GM23338 (cell line): ENCODE measurements around the gene SP5. TPM values are rescaled to one million over a fixed set of nuclear protein-coding genes. Genes with fewer than 3 reads are reported as not detected.

Experiments used
- ATAC-seq: fragments of 200-7000 bp; cut with Tn5 transposase; 3 replicates; pipeline ENCODE4 v1.9.1; 2020
- DNase-seq: peaks from one replicate; pipeline ENCODE4 v3.0.0-alpha.2; 2015; ENCODE audit warnings: low spot score
- H2AFZ ChIP-seq: fragments of 200-600 bp; sonication (generic); 2 replicates; pipeline ENCODE4 v1.8.0; 2016; ENCODE audit warnings: antibody characterized with exemption, mild to moderate bottlenecking, moderate library complexity
- H3F3A ChIP-seq: fragments of 200-600 bp; sonication (generic); replicated peaks from 2 replicates; pipeline ENCODE4 v1.8.0; 2017; ENCODE audit warnings: antibody characterized with exemption, mixed run types, low read depth
- H3K27ac ChIP-seq: fragments of 200-600 bp; sonication (generic); 2 replicates; pipeline ENCODE4 v1.6.1; 2016; ENCODE audit warnings: low read depth
- H3K27me3 ChIP-seq: fragments of 200-600 bp; sonication (generic); 2 replicates; pipeline ENCODE4 v1.8.0; 2016; ENCODE audit warnings: mild to moderate bottlenecking, mixed run types, moderate library complexity; ENCODE audit not compliant: insufficient read depth
- H3K36me3 ChIP-seq: fragments of 200-600 bp; sonication (generic); 2 replicates; pipeline ENCODE4 v1.8.0; 2016; ENCODE audit warnings: mild to moderate bottlenecking; ENCODE audit not compliant: insufficient read depth
- H3K4me1 ChIP-seq: fragments of 200-600 bp; sonication (generic); 2 replicates; pipeline ENCODE4 v1.8.0; 2016; ENCODE audit warnings: mild to moderate bottlenecking, moderate library complexity; ENCODE audit not compliant: insufficient read depth
- H3K4me2 ChIP-seq: fragments of 200-600 bp; sonication (generic); 2 replicates; pipeline ENCODE4 v1.7.1; 2017; ENCODE audit warnings: mixed run types
- H3K4me3 ChIP-seq: fragments of 200-600 bp; sonication (generic); 2 replicates; pipeline ENCODE4 v1.6.1; 2016; ENCODE audit warnings: mixed run types
- H3K79me2 ChIP-seq: fragments of 200-600 bp; sonication (generic); replicated peaks from 2 replicates; pipeline ENCODE4 v1.8.0; 2017; ENCODE audit warnings: mild to moderate bottlenecking; ENCODE audit not compliant: insufficient read depth
- H3K9me2 ChIP-seq: fragments of 200-600 bp; sonication (generic); 2 replicates; pipeline ENCODE4 v1.8.0; 2017; ENCODE audit not compliant: insufficient read depth
- H4K20me1 ChIP-seq: fragments of 200-600 bp; sonication (generic); replicated peaks from 2 replicates; pipeline ENCODE4 v1.8.0; 2017; ENCODE audit warnings: mild to moderate bottlenecking; ENCODE audit not compliant: insufficient read depth
- H3K27ac Mint-ChIP-seq: 2 replicates; pipeline ENCODE4 v1.8.0; 2020; ENCODE audit warnings: inconsistent platforms, mild to moderate bottlenecking, moderate library complexity, mixed read lengths
- H3K27me3 Mint-ChIP-seq: 3 replicates; pipeline ENCODE4 v1.8.0; 2022; ENCODE audit warnings: low read depth, mild to moderate bottlenecking, moderate library complexity, mixed read lengths, inconsistent platforms; ENCODE audit not compliant: insufficient read depth, poor library complexity
- H3K36me3 Mint-ChIP-seq: 3 replicates; pipeline ENCODE4 v1.8.0; 2021; ENCODE audit warnings: low read depth, mild to moderate bottlenecking, inconsistent platforms, moderate library complexity, mixed read lengths
- H3K4me1 Mint-ChIP-seq: 3 replicates; pipeline ENCODE4 v1.8.0; 2020; ENCODE audit warnings: mild to moderate bottlenecking, inconsistent platforms, mixed read lengths
- H3K4me3 Mint-ChIP-seq: 3 replicates; pipeline ENCODE4 v1.8.0; 2021; ENCODE audit warnings: moderate library complexity, mild to moderate bottlenecking, inconsistent platforms, mixed read lengths
- H3K9me3 Mint-ChIP-seq: 3 replicates; pipeline ENCODE4 v1.8.0; 2020; ENCODE audit warnings: moderate library complexity, mild to moderate bottlenecking, inconsistent platforms, mixed read lengths
- CREB1 ChIP-seq: fragments of 250-450 bp; sonication (Bioruptor Pico); IDR thresholded peaks from 2 replicates; pipeline ENCODE4 v1.5.0; 2020; ENCODE audit warnings: low read depth, mild to moderate bottlenecking, moderate library complexity
- CTCF ChIP-seq, 2 experiments: fragments of 200-600 bp in 1 of 2; sonication (generic) in 1 of 2; conservative IDR thresholded peaks; 2 replicates each; pipeline versions ENCODE4 v1.5.1 to v1.6.1; 2016 to 2017; ENCODE audit warnings: antibody characterized with exemption in 2 of 2, low read depth in 2 of 2, mild to moderate bottlenecking in 2 of 2, moderate library complexity in 1 of 2
- ETS1 ChIP-seq: IDR thresholded peaks from 2 replicates; pipeline ENCODE4 v1.6.1; 2016; ENCODE audit warnings: antibody characterized with exemption
- EZH2 ChIP-seq: fragments of 200-600 bp; sonication (generic); IDR thresholded peaks from one replicate; pipeline ENCODE4 v1.8.0; 2017; ENCODE audit warnings: antibody characterized with exemption, mild to moderate bottlenecking, low read depth; ENCODE audit not compliant: unreplicated experiment
- EZH2phosphoT487 ChIP-seq: fragments of 200-600 bp; sonication (generic); IDR thresholded peaks from one replicate; pipeline ENCODE4 v1.8.1; 2018; ENCODE audit warnings: antibody characterized with exemption; ENCODE audit not compliant: unreplicated experiment
- JUNB ChIP-seq: IDR thresholded peaks from one replicate; pipeline ENCODE4 v1.6.1; 2016; ENCODE audit warnings: antibody characterized with exemption; ENCODE audit not compliant: unreplicated experiment
- NANOG ChIP-seq: IDR thresholded peaks from 2 replicates; pipeline ENCODE4 v1.6.1; 2016; ENCODE audit warnings: antibody characterized with exemption, borderline replicate concordance
- POLR2AphosphoS5 ChIP-seq: IDR thresholded peaks from 2 replicates; pipeline ENCODE4 v1.6.1; 2016; ENCODE audit warnings: antibody characterized with exemption, low read depth
- REST ChIP-seq: IDR thresholded peaks from one replicate; pipeline ENCODE4 v1.6.1; 2018; ENCODE audit warnings: antibody characterized with exemption; ENCODE audit not compliant: unreplicated experiment
- STAT1 ChIP-seq: IDR thresholded peaks from one replicate; pipeline ENCODE4 v1.6.1; 2016; ENCODE audit warnings: antibody characterized with exemption; ENCODE audit not compliant: unreplicated experiment
- ZNF114 ChIP-seq: fragments of 250-450 bp; sonication (Bioruptor Pico); IDR thresholded peaks from 2 replicates; pipeline ENCODE4 v1.5.0; 2020; ENCODE audit warnings: mild to moderate bottlenecking, moderate library complexity
- ZNF331 ChIP-seq: fragments of 250-450 bp; sonication (Bioruptor Pico); IDR thresholded peaks from 2 replicates; pipeline ENCODE4 v1.5.0; 2020; ENCODE audit warnings: low read depth, mild to moderate bottlenecking, moderate library complexity
- ZNF462 ChIP-seq: fragments of 250-450 bp; sonication (Bioruptor Pico); IDR thresholded peaks from 2 replicates; pipeline ENCODE4 v1.5.0; 2020; ENCODE audit warnings: mild to moderate bottlenecking, moderate library complexity
- polyA plus RNA-seq: library from polyadenylated mRNA; unstranded; fragments of >200 nt; fragmentation: Nextera tagmentation; extraction: Ambion mirVana; gene quantifications from 2 replicates; pipeline ENCODE4 v1.2.1, GENCODE V29; 2016
- total RNA-seq: library from RNA; depleted of rRNA; stranded (reverse); fragments of >200 nt; shearing (Covaris generic); gene quantifications from 2 replicates; pipeline ENCODE4 v1.2.3, GENCODE V29; 2014

SP5 gene
- total and polyA plus RNA-seq, 2 experiments from 2014 or later = 0.21 to 0.32 TPM

DNA sequence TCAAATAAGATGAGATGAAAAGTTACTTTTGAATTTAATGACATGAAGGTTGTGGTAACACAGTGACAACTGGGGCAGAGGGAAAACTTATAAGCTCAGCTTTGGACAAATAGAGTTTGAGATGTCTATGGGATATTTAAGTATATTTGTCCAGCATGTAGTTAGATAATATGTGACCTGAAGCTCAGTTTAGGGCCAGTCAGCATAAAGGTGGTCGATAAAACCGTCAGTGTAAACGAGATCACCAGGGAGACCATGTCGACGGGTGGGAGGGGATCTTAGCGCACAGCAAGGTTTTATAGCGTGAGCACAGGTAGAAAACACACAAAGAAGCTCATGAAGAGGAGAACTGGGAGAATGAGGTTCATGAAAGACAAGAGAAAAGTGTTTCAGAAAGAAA is 47.6 kb downstream of the SP5 start:
- Mint-ChIP-seq H3K4me3 (no peak overlapping the region), H3K36me3 (no peaks in the 10 kb centered on the region), H3K27me3 (peaks cover 4% of the 10 kb centered on the region), H3K9me3 (no peaks in the 10 kb centered on the region; the same call in 2 of the 3 replicates), H3K4me1 (peaks cover 24% of the 10 kb centered on the region), H3K27ac (no peak overlapping the region)
- H3K27me3 ChIP-seq = no peaks in the 10 kb centered on the region
- H3K36me3 ChIP-seq = no peaks in the 10 kb centered on the region
- no peak overlapping the region for H3K4me2 ChIP-seq
- ATAC-seq (no peak), DNase-seq (no peak)
- no peak overlapping the region for H2AFZ ChIP-seq
- H3K9me2 ChIP-seq = no peaks in the 10 kb centered on the region
- no peaks in the 10 kb centered on the region for H3K79me2 ChIP-seq
- H3K4me1 ChIP-seq = peaks cover 21% of the 10 kb centered on the region
- H4K20me1 ChIP-seq = no peaks in the 10 kb centered on the region
- TF ChIP-seq STAT1 (no peak), ZNF114 (no peak), ETS1 (no peak), ZNF331 (CRISPR knock-in tag) (no peak), JUNB (no peak), NANOG (no peak), CTCF (conservative IDR thresholded peaks at IDR 0.05; ENCODE audit: low read depth in 2 of 2) (no peak), ZNF462 (CRISPR knock-in tag) (no peak), POLR2AphosphoS5 (no peak), REST (no peak), CREB1 (CRISPR knock-in tag) (no peak), EZH2phosphoT487 (no peak), EZH2 (no peak)
- H3F3A ChIP-seq = no peaks in the 10 kb centered on the region
- no peak overlapping the region for H3K27ac ChIP-seq
- no peak overlapping the region for H3K4me3 ChIP-seq
